ENCODE results near the gene MOAP1. TPM values are rescaled to one million over a fixed set of nuclear protein-coding genes. Genes with fewer than 3 reads are reported as not detected.

MOAP1 gene
- total and polyA plus RNA-seq, 4 donors = 7.8 to 13.2 (median 11.7) TPM

DNA sequence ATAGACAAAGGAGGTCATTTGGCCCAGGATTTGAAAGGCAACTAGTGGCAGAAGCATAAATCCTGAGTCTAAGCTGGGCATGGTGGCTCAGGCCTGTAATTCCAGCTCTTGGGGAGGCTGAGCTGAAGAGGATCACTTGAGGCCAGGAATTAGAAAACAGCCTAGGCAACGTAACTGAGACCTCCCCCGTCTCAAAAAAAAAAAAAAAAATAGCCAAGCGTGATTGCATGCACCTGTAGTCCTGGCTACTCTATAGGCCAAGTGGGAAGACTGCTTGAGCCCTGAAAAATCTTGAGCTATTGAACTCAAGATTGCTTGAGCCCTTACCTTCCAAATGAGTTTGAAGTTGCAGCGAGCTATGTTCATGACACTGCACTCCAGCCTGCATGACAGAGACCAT lies 14.3 kb upstream of the MOAP1 start:
- H3K4me1 ChIP-seq (ENCODE audit: control insufficient read depth in 4 of 4, insufficient read depth in 4 of 4, low read length in 3 of 4) = no peaks in the 10 kb centered on the region
- TF ChIP-seq, protein P1, sequence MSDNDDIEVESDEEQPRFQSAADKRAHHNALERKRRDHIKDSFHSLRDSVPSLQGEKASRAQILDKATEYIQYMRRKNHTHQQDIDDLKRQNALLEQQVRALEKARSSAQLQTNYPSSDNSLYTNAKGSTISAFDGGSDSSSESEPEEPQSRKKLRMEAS (IDR thresholded peaks at IDR 0.05) = no peak
- TF ChIP-seq RXRA (IDR thresholded peaks at IDR 0.05) (no peak), EGR1 (IDR thresholded peaks at IDR 0.05; ENCODE audit: low read depth in 2 of 2) (no peak), RAD21 (IDR thresholded peaks at IDR 0.05) (no peak), HNF4G (IDR thresholded peaks at IDR 0.05) (no peak), TAF1 (conservative IDR thresholded peaks at IDR 0.05) (no peak), FOXA1 (IDR thresholded peaks at IDR 0.05) (no peak), YY1 (IDR thresholded peaks at IDR 0.05) (no peak), SP1 (IDR thresholded peaks at IDR 0.05) (no peak), HNF4A (conservative IDR thresholded peaks at IDR 0.05) (no peak), GABPA (IDR thresholded peaks at IDR 0.05 in 1 of 2, conservative IDR thresholded peaks at IDR 0.05 in 1 of 2) (no peak), JUND (IDR thresholded peaks at IDR 0.05) (no peak), NR2F2 (IDR thresholded peaks at IDR 0.05) (no peak), FOXA2 (IDR thresholded peaks at IDR 0.05) (no peak)
- TF ChIP-seq, protein P2, sequence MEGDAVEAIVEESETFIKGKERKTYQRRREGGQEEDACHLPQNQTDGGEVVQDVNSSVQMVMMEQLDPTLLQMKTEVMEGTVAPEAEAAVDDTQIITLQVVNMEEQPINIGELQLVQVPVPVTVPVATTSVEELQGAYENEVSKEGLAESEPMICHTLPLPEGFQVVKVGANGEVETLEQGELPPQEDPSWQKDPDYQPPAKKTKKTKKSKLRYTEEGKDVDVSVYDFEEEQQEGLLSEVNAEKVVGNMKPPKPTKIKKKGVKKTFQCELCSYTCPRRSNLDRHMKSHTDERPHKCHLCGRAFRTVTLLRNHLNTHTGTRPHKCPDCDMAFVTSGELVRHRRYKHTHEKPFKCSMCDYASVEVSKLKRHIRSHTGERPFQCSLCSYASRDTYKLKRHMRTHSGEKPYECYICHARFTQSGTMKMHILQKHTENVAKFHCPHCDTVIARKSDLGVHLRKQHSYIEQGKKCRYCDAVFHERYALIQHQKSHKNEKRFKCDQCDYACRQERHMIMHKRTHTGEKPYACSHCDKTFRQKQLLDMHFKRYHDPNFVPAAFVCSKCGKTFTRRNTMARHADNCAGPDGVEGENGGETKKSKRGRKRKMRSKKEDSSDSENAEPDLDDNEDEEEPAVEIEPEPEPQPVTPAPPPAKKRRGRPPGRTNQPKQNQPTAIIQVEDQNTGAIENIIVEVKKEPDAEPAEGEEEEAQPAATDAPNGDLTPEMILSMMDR (IDR thresholded peaks at IDR 0.05; ENCODE audit: low read depth, low read length, missing input control) = no peak
- TF ChIP-seq, protein P3, sequence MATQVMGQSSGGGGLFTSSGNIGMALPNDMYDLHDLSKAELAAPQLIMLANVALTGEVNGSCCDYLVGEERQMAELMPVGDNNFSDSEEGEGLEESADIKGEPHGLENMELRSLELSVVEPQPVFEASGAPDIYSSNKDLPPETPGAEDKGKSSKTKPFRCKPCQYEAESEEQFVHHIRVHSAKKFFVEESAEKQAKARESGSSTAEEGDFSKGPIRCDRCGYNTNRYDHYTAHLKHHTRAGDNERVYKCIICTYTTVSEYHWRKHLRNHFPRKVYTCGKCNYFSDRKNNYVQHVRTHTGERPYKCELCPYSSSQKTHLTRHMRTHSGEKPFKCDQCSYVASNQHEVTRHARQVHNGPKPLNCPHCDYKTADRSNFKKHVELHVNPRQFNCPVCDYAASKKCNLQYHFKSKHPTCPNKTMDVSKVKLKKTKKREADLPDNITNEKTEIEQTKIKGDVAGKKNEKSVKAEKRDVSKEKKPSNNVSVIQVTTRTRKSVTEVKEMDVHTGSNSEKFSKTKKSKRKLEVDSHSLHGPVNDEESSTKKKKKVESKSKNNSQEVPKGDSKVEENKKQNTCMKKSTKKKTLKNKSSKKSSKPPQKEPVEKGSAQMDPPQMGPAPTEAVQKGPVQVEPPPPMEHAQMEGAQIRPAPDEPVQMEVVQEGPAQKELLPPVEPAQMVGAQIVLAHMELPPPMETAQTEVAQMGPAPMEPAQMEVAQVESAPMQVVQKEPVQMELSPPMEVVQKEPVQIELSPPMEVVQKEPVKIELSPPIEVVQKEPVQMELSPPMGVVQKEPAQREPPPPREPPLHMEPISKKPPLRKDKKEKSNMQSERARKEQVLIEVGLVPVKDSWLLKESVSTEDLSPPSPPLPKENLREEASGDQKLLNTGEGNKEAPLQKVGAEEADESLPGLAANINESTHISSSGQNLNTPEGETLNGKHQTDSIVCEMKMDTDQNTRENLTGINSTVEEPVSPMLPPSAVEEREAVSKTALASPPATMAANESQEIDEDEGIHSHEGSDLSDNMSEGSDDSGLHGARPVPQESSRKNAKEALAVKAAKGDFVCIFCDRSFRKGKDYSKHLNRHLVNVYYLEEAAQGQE (IDR thresholded peaks at IDR 0.05) = no peak
- TF ChIP-seq, protein P4, sequence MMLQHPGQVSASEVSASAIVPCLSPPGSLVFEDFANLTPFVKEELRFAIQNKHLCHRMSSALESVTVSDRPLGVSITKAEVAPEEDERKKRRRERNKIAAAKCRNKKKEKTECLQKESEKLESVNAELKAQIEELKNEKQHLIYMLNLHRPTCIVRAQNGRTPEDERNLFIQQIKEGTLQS (IDR thresholded peaks at IDR 0.05) = no peak
- TF ChIP-seq, protein P5, sequence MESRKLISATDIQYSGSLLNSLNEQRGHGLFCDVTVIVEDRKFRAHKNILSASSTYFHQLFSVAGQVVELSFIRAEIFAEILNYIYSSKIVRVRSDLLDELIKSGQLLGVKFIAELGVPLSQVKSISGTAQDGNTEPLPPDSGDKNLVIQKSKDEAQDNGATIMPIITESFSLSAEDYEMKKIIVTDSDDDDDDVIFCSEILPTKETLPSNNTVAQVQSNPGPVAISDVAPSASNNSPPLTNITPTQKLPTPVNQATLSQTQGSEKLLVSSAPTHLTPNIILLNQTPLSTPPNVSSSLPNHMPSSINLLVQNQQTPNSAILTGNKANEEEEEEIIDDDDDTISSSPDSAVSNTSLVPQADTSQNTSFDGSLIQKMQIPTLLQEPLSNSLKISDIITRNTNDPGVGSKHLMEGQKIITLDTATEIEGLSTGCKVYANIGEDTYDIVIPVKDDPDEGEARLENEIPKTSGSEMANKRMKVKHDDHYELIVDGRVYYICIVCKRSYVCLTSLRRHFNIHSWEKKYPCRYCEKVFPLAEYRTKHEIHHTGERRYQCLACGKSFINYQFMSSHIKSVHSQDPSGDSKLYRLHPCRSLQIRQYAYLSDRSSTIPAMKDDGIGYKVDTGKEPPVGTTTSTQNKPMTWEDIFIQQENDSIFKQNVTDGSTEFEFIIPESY (IDR thresholded peaks at IDR 0.05) = no peak
- no peak overlapping the region for H3K4me3 ChIP-seq (ENCODE audit: low read depth in 1 of 3, low read length in 3 of 3)
- WGBS = 98% methylated on average over 4 of the region's 4 CpGs
- H3K27me3 ChIP-seq (ENCODE audit: control insufficient read depth in 4 of 4, insufficient read depth in 4 of 4, low read length in 3 of 4) = no peaks in the 10 kb centered on the region
- no peak overlapping the region for H3K27ac ChIP-seq (ENCODE audit: low read depth in 1 of 2, low read length in 2 of 2)
- no peak for DNase-seq (ENCODE audit: low spot score)
- H3K9me3 ChIP-seq (ENCODE audit: control insufficient read depth in 4 of 4, low read length in 3 of 4) = no peaks in the 10 kb centered on the region
- no peak overlapping the region for H3K9ac ChIP-seq (ENCODE audit: low read depth in 1 of 2, low read length in 2 of 2)
- no peaks in the 10 kb centered on the region for H3K36me3 ChIP-seq (ENCODE audit: control insufficient read depth in 4 of 4, insufficient read depth in 3 of 4, low read depth in 1 of 4, low read length in 3 of 4)

All from liver (tissue), 9 donors.